IMR-90 (cell line): Measurements from ENCODE around the gene CBR4.

ENCODE experiments used
- BHLHE40 ChIP-seq: fragments of 150-350 bp; IDR thresholded peaks from 2 replicates; pipeline ENCODE4 v1.6.1; 2016; ENCODE audit warnings: mild to moderate bottlenecking, low read depth, low read length
- FOS ChIP-seq: fragments of 150-350 bp; IDR thresholded peaks from 2 replicates; pipeline ENCODE4 v1.6.1; 2016; ENCODE audit warnings: low read depth, low read length
- MAFK ChIP-seq: IDR thresholded peaks from 2 replicates; pipeline ENCODE4 v1.6.1; 2012; ENCODE audit warnings: low read depth, low read length, improper control_type of control experiment
- MAZ ChIP-seq: IDR thresholded peaks from 2 replicates; pipeline ENCODE4 v1.6.1; 2012; ENCODE audit warnings: low read depth, mild to moderate bottlenecking, low read length, improper control_type of control experiment, moderate library complexity, borderline replicate concordance
- RFX5 ChIP-seq: IDR thresholded peaks from 2 replicates; pipeline ENCODE4 v1.8.0; 2012; ENCODE audit warnings: low read depth, mild to moderate bottlenecking, low read length, moderate library complexity
- TF ChIP-seq, protein P1 (sequence below): conservative IDR thresholded peaks from 2 replicates; pipeline ENCODE4 v1.5.1; 2012; ENCODE audit warnings: mild to moderate bottlenecking, low read depth, low read length, improper control_type of control experiment

DNA sequence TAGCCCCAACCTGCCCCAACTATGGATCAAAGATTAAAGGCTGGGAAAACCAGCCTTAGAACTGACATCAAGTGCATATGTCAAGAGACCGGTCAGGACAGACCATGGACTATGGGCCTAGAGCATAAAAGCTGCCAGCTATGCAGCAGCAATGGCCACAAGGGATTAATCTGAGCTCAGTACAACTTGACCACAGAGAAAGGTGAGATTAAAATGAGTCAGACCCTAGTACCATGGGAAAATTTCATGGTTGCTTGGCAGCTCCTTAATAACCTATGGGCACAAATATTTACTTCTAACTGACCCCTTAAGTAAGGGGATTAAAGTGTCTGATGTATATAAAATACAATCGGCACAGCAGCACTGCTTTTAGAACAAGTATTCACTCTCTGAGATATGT, 54.4 kb downstream of the CBR4 start:
- no peak for TF ChIP-seq RFX5
- TF ChIP-seq, protein P1, sequence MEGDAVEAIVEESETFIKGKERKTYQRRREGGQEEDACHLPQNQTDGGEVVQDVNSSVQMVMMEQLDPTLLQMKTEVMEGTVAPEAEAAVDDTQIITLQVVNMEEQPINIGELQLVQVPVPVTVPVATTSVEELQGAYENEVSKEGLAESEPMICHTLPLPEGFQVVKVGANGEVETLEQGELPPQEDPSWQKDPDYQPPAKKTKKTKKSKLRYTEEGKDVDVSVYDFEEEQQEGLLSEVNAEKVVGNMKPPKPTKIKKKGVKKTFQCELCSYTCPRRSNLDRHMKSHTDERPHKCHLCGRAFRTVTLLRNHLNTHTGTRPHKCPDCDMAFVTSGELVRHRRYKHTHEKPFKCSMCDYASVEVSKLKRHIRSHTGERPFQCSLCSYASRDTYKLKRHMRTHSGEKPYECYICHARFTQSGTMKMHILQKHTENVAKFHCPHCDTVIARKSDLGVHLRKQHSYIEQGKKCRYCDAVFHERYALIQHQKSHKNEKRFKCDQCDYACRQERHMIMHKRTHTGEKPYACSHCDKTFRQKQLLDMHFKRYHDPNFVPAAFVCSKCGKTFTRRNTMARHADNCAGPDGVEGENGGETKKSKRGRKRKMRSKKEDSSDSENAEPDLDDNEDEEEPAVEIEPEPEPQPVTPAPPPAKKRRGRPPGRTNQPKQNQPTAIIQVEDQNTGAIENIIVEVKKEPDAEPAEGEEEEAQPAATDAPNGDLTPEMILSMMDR: no peak
- no peak for TF ChIP-seq MAFK
- TF ChIP-seq BHLHE40: no peak
- TF ChIP-seq FOS: no peak
- no peak for TF ChIP-seq MAZ
